RWPE2 (cell line): ENCODE measurements around the gene TBX3.

ENCODE experiments used
- ATAC-seq: fragments of 200-7000 bp; cut with Tn5 transposase; 3 replicates; pipeline ENCODE4 v1.9.1; 2021; ENCODE audit warnings: low read depth
- DNase-seq: peaks from one replicate; pipeline ENCODE4 v3.0.0-alpha.2; 2020; ENCODE audit warnings: low spot score
- H3K27ac ChIP-seq: fragments of 450-650 bp; 2 replicates; pipeline ENCODE4 v1.5.1; 2017; ENCODE audit warnings: mild to moderate bottlenecking; ENCODE audit not compliant: poor library complexity, severe bottlenecking
- H3K27me3 ChIP-seq: fragments of 250-450 bp; sonication (Bioruptor Pico); 2 replicates; pipeline ENCODE4 v1.5.1; 2021; ENCODE audit warnings: mild to moderate bottlenecking, moderate library complexity; ENCODE audit not compliant: insufficient read depth, poor library complexity, severe bottlenecking
- H3K36me3 ChIP-seq: fragments of 250-450 bp; sonication (Bioruptor Pico); 2 replicates; pipeline ENCODE4 v1.5.1; 2020; ENCODE audit warnings: low read depth, mild to moderate bottlenecking, moderate library complexity
- H3K4me1 ChIP-seq: fragments of 250-450 bp; sonication (Bioruptor Pico); 2 replicates; pipeline ENCODE4 v1.5.1; 2021; ENCODE audit warnings: mild to moderate bottlenecking, moderate library complexity; ENCODE audit not compliant: insufficient read depth, poor library complexity, severe bottlenecking
- H3K4me3 ChIP-seq: fragments of 250-450 bp; sonication (Bioruptor Pico); 2 replicates; pipeline ENCODE4 v1.5.1; 2021; ENCODE audit warnings: mild to moderate bottlenecking, moderate library complexity; ENCODE audit not compliant: severe bottlenecking
- H3K9me3 ChIP-seq: fragments of 250-450 bp; sonication (Bioruptor Pico); 2 replicates; pipeline ENCODE4 v1.5.1; 2021; ENCODE audit warnings: mild to moderate bottlenecking, moderate library complexity; ENCODE audit not compliant: severe bottlenecking
- TF ChIP-seq, protein P1 (sequence below): fragments of 450-650 bp; IDR thresholded peaks from one replicate; pipeline ENCODE4 v1.5.1; 2017; ENCODE audit warnings: mild to moderate bottlenecking, moderate library complexity; ENCODE audit not compliant: poor library complexity, severe bottlenecking

The TBX3 gene

DNA sequence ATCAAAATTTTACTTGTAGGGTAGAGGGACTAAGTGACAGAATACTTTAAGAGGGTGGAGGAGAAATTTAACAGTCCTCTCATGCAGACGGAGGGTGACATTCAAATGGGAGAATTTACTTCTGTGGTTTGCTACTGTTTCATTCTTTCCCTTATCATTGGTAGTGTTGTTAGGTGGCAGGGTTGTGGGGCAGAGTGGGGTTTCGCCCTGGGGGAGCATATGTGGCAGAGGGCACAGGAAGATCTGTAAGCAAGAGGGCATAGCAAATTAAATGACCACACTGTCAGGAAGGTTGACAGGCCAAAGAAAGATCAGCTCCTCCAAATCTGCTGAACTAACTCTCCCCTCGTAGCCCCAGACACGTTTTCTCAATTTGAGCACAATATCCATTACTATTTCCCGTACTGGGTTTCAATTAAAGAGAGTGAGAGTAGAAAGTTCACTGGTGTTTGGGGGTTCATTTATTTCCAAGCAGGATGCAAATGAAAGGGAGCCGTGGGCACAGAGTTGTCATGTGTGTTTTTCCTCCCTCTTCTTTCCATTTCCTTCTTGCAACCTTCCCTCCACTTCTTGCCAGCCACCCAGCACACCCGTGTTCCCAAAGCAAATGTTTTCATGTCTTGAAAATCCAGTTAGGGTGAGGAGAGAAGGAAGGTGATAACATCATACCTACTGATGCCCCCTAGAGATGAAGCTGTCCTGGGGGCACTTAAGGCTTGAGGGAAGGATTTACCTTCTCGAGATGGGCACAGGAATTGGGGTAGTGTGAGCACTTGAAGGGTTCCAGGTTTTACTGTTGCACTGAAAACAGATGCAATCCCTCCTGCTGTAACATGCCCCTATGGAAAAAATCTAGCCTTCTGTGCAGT, 6.5 kb upstream of the TBX3 start:
- no peak for DNase-seq
- Histone ChIP-seq H3K4me3 (no peak overlapping the region), H3K9me3 (no peaks in the 10 kb centered on the region), H3K27ac (peak overlapping the region; percentile 96), H3K4me1 (peaks cover 52% of the 10 kb centered on the region), H3K36me3 (no peaks in the 10 kb centered on the region), H3K27me3 (no peaks in the 10 kb centered on the region)
- no peak for ATAC-seq
- TF ChIP-seq, protein P1, sequence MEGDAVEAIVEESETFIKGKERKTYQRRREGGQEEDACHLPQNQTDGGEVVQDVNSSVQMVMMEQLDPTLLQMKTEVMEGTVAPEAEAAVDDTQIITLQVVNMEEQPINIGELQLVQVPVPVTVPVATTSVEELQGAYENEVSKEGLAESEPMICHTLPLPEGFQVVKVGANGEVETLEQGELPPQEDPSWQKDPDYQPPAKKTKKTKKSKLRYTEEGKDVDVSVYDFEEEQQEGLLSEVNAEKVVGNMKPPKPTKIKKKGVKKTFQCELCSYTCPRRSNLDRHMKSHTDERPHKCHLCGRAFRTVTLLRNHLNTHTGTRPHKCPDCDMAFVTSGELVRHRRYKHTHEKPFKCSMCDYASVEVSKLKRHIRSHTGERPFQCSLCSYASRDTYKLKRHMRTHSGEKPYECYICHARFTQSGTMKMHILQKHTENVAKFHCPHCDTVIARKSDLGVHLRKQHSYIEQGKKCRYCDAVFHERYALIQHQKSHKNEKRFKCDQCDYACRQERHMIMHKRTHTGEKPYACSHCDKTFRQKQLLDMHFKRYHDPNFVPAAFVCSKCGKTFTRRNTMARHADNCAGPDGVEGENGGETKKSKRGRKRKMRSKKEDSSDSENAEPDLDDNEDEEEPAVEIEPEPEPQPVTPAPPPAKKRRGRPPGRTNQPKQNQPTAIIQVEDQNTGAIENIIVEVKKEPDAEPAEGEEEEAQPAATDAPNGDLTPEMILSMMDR = no peak

DNA sequence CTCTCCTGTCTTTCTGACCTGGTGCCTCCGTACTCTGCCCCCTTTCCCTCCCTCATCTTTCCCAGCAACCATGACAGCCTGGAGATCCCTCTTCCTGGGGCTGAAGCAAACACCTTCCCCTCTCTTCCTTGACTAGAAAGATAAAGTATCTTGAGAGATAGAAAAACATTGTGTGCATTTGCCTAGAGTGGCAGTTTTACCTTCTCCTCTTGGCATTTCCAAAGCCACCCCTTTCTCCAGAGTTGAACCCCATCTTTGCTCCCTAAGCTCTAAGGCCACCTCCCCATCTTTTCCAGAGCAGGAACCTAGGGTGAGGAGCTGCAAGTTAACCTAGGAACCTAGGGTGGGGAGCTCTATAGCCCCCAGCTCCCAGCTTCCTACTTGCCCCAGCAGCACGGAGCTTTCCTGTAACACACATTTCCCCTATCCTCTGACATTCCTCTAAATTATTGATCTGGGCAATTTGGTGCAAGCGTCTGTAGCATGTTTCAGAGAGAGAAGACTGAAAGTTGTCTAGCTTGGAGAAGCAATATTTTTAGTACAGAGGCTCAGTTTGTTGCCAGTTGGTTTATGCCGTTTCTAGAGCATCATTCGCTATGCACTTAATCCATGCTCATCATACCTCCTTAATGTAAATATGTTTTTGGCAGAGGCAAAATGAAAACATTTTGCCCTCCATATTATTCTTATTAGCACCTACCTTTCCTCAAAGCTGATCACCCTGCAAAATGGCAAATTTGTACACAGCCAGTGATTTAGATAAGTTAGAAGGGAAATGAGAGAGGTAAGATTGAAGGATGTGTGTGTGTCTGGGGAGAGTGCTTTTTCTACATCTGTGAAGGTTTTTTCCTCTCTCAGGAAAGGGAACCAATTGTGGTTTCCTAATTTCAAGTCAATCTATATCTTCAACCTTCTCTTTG, 5.4 kb upstream of the TBX3 start:
- Histone ChIP-seq H3K36me3 (no peaks in the 10 kb centered on the region), H3K27ac (peak overlapping the region; percentile 96), H3K27me3 (no peaks in the 10 kb centered on the region), H3K4me3 (no peak overlapping the region), H3K9me3 (no peaks in the 10 kb centered on the region), H3K4me1 (peaks cover 48% of the 10 kb centered on the region)
- DNase-seq (no peak), ATAC-seq (no peak)
- TF ChIP-seq, protein P1 = no peak

GRCh38 chr12:114688256-114688845, 4.4 kb upstream of the TBX3 start:
- Histone ChIP-seq H3K4me3 (no peak overlapping the region), H3K4me1 (peaks cover 39% of the 10 kb centered on the region), H3K36me3 (no peaks in the 10 kb centered on the region), H3K9me3 (no peaks in the 10 kb centered on the region), H3K27ac (peak overlapping the region; percentile 96), H3K27me3 (no peaks in the 10 kb centered on the region)
- DNase-seq (no peak), ATAC-seq (no peak)
- TF ChIP-seq, protein P1 = no peak

DNA sequence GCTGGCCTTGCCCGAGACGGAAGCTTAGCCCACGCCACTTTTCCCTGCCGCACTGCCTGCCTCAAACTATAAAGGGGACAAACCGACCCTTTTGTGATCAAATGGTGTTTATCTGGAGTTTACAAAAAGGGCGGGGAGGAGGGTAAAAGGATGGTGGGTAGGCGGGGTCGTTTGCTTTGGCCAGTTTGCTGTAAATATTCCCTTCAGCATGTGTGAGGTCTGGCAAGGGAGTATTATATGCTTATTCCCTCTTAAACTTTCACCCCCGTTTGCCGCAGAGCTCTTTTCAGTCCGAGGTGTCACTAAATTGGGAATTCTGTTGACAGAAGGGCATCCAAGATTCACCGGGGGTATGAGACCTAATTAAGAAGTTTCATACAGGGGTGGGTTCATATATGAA, 3.8 kb upstream of the TBX3 start:
- Histone ChIP-seq H3K4me1 (peaks cover 39% of the 10 kb centered on the region), H3K36me3 (no peaks in the 10 kb centered on the region), H3K4me3 (no peak overlapping the region), H3K27ac (peak overlapping the region; percentile 96), H3K27me3 (no peaks in the 10 kb centered on the region), H3K9me3 (no peaks in the 10 kb centered on the region)
- TF ChIP-seq, protein P1 = no peak
- ATAC-seq (no peak), DNase-seq (no peak)
